ENCODE measurements around the gene CORO1C. TPM values are rescaled to one million over a fixed set of nuclear protein-coding genes. Genes with fewer than 3 reads are reported as not detected.

The CORO1C gene
- total RNA-seq, 4 donors from 2014 or later, result 277 to 473 (median 342) TPM

DNA sequence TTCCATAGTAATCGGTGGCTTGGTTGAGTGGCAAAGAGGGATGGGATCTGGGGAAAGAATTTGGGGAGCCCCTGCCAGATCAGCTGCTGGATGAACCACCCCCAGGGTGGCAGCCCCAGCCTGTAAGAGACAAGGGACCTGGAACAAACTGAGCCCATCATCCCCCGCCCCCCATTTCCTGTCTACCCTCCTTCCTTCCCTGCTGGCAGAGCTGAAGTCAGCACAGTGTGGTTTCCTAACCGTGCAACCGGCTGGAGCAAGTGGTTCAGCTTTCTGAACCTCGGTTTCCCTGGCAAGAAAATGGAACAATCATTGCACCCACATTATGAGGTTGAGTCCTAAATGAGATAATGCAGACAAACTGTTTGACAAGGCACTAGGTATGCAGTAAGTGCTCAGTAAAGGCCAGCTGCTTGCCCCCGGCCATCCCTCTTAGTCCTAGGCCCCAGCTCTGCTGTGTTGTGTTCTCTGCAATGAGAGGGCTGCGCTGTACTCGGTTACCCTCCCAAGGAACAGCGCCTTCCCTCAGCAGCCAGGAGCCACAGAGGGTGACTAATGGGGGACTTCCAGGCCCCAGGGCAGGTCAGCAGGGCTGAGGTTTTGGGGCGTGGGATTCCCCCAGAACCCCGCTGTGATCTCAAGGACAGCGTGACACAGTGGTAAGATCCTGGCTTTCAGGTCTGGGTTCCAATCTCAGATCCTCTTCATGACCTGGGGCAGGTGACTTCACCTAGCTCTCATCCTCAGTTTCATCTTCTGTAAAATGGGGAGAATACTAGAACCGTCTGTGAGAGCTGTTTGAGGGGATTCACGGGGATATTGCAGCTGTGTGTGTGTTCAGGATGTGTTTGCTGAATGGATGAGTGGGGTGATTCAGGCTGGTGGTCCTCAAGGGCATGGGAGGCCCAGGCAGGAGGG lies 114.1 kb downstream of the CORO1C start:
- no peaks in the 10 kb centered on the region for H3K27me3 ChIP-seq
- no peaks in the 10 kb centered on the region for H3K9me3 ChIP-seq
- TF ChIP-seq POLR2A (IDR thresholded peaks at IDR 0.05) (no peak), EP300 (IDR thresholded peaks at IDR 0.05) (no peak), POLR2AphosphoS5 (IDR thresholded peaks at IDR 0.05) (no peak)
- TF ChIP-seq, protein P1, sequence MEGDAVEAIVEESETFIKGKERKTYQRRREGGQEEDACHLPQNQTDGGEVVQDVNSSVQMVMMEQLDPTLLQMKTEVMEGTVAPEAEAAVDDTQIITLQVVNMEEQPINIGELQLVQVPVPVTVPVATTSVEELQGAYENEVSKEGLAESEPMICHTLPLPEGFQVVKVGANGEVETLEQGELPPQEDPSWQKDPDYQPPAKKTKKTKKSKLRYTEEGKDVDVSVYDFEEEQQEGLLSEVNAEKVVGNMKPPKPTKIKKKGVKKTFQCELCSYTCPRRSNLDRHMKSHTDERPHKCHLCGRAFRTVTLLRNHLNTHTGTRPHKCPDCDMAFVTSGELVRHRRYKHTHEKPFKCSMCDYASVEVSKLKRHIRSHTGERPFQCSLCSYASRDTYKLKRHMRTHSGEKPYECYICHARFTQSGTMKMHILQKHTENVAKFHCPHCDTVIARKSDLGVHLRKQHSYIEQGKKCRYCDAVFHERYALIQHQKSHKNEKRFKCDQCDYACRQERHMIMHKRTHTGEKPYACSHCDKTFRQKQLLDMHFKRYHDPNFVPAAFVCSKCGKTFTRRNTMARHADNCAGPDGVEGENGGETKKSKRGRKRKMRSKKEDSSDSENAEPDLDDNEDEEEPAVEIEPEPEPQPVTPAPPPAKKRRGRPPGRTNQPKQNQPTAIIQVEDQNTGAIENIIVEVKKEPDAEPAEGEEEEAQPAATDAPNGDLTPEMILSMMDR (IDR thresholded peaks at IDR 0.05), result no peak
- H3K27ac ChIP-seq, result no peak overlapping the region
- H3K4me3 ChIP-seq, result no peak overlapping the region
- 81 to 93% methylated on average over 3 to 4 of the region's 14 CpGs for WGBS, 2 donors (ENCODE audit: low coverage in 1 of 2)
- H3K36me3 ChIP-seq, result no peaks in the 10 kb centered on the region
- no peak for ATAC-seq
- H3K4me1 ChIP-seq, result peaks cover 0 to 19% (median 6%) of the 10 kb centered on the region in 3 donors

DNA sequence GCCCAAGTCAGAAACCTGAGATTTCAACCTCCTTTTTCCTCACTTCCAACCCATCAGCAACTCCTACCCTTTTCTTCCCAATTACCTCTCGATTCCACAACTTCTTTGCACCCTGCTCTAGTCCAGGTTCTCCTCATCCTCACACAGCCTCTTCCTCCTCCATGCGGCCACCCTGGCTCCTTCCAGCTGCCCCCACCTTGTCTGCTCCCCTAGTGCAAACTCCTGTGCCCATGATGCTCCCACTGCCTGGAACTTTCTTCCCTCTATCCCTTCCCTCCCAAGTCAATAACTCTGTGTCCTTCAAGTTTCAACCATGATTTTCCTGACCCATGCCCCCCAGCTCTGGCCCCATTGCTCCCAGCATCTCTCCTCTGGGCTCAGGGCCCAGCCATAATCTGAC lies 115.0 kb downstream of the CORO1C start:
- TF ChIP-seq POLR2AphosphoS5 (IDR thresholded peaks at IDR 0.05) (no peak), POLR2A (IDR thresholded peaks at IDR 0.05) (no peak), EP300 (IDR thresholded peaks at IDR 0.05) (no peak)
- TF ChIP-seq, protein P1 (IDR thresholded peaks at IDR 0.05), result no peak
- ATAC-seq, result no peak
- Histone ChIP-seq H3K4me1 (peaks cover 0 to 16% (median 6%) of the 10 kb centered on the region in 3 donors), H3K36me3 (no peaks in the 10 kb centered on the region), H3K4me3 (no peak overlapping the region), H3K27ac (no peak overlapping the region), H3K27me3 (no peaks in the 10 kb centered on the region), H3K9me3 (no peaks in the 10 kb centered on the region)
- WGBS, 2 donors (ENCODE audit: low coverage in 1 of 2), result 86 to 100% methylated on average over 2 of the region's 2 CpGs

DNA sequence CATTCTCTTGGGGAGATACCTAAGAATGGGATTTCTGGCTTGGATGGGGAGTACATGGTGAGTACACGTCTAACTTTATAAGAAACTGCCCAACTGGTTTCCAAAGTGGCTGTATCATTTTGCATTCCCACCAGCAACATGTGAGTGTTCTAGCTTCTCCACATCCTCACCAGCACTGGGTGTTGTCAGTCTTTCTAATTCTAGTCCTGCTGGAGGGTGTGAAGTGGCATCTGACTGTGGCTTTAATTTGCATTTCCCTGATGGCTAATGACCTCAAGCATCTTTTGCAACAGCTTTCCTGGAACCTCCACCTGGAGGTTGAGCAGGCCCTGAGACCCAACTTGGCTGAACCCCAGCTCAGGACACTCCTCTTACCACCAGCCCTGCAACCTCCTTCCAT lies 115.4 kb downstream of the CORO1C start:
- H3K27me3 ChIP-seq, result no peaks in the 10 kb centered on the region
- no peak overlapping the region for H3K27ac ChIP-seq
- 36% methylated on average over 1 of the region's 1 CpG; no CpG with 5 or more reads in 1 of the 2 donors for WGBS, 2 donors (ENCODE audit: low coverage in 1 of 2)
- TF ChIP-seq, protein P1 (IDR thresholded peaks at IDR 0.05), result no peak
- TF ChIP-seq POLR2A (IDR thresholded peaks at IDR 0.05) (no peak), POLR2AphosphoS5 (IDR thresholded peaks at IDR 0.05) (no peak), EP300 (IDR thresholded peaks at IDR 0.05) (no peak)
- H3K4me1 ChIP-seq, result peaks cover 0 to 16% (median 6%) of the 10 kb centered on the region in 3 donors
- ATAC-seq, result no peak
- no peaks in the 10 kb centered on the region for H3K36me3 ChIP-seq
- no peak overlapping the region for H3K4me3 ChIP-seq
- no peaks in the 10 kb centered on the region for H3K9me3 ChIP-seq

DNA sequence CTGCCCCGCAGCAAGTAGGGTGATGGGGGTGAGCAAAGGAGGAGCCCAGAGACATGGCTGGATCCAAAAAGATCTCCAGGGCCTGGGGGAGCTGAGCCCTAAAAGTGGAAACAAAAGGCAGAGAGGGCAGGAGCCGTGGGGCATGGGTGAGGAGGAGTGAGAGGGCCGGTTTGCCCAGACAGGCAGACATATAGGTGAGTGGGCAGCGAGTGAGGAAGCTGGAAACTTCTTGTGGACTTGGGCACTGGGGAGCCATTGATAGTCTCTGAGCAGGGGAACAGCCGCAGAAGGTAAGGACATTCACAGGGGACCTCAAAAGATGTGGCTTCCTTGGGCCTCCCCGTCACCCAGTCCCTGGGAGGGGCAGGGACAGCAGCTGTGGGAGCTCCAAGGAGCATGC lies 116.7 kb downstream of the CORO1C start:
- no peak for TF ChIP-seq POLR2AphosphoS5 (IDR thresholded peaks at IDR 0.05)
- TF ChIP-seq, protein P1 (IDR thresholded peaks at IDR 0.05), result no peak
- no peak for TF ChIP-seq POLR2A (IDR thresholded peaks at IDR 0.05)
- no peak for TF ChIP-seq EP300 (IDR thresholded peaks at IDR 0.05)
- H3K36me3 ChIP-seq, result no peaks in the 10 kb centered on the region
- H3K27me3 ChIP-seq, result no peaks in the 10 kb centered on the region
- H3K9me3 ChIP-seq, result no peaks in the 10 kb centered on the region
- peaks cover 0 to 21% (median 6%) of the 10 kb centered on the region in 3 donors for H3K4me1 ChIP-seq
- 89 to 100% methylated on average over 3 to 4 of the region's 6 CpGs for WGBS, 2 donors (ENCODE audit: low coverage in 1 of 2)
- no peak for ATAC-seq
- no peak overlapping the region for H3K27ac ChIP-seq
- H3K4me3 ChIP-seq, result no peak overlapping the region

DNA sequence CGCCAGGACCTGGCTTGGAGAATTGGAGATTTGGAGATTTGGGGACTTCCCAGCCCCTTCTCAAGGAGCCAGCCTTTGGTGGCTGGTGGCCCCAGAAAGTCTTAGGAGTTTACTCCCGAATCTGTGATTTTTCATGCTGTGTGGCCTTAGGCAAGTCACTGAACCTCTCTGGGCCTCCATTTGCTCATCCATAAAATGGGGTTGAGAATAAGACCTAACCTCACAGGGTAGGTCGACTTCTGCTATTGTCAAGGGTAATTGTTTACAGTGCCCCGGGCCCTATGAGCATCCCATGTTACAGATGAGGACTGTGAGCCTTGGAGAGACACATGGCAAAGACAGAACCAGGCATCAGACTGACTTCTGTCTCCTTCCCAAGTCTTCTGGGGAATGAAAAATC lies 117.3 kb downstream of the CORO1C start:
- 81% methylated on average over 2 of the region's 4 CpGs; no CpG with 5 or more reads in 1 of the 2 donors for WGBS, 2 donors (ENCODE audit: low coverage in 1 of 2)
- no peaks in the 10 kb centered on the region for H3K27me3 ChIP-seq
- peaks cover 0 to 27% (median 6%) of the 10 kb centered on the region in 3 donors for H3K4me1 ChIP-seq
- no peak overlapping the region for H3K27ac ChIP-seq
- no peaks in the 10 kb centered on the region for H3K36me3 ChIP-seq
- H3K9me3 ChIP-seq, result no peaks in the 10 kb centered on the region
- no peak overlapping the region for H3K4me3 ChIP-seq
- TF ChIP-seq POLR2A (IDR thresholded peaks at IDR 0.05) (no peak), POLR2AphosphoS5 (IDR thresholded peaks at IDR 0.05) (no peak), EP300 (IDR thresholded peaks at IDR 0.05) (no peak)
- TF ChIP-seq, protein P1 (IDR thresholded peaks at IDR 0.05), result no peak
- no peak for ATAC-seq

Measured in gastroesophageal sphincter (tissue), 4 donors.